OCI-LY7 (cell line): ENCODE measurements around the gene SPRR5. TPM values are rescaled to one million over a fixed set of nuclear protein-coding genes. Genes with fewer than 3 reads are reported as not detected.

ENCODE experiments used
- BruUV-seq: library from RNA; stranded (reverse); fragments of 400-500 nt; replicated peaks from 2 replicates; lab custom pipeline; 2021; lab: Mats Ljungman, UMichigan
- CTCF ChIA-PET: fragments of 300-600 bp; sonication (Branson Sonifier 250); formaldehyde crosslinking; loops from one replicate; lab custom pipeline; 2022; ENCODE audit warnings: antibody characterized with exemption; ENCODE audit not compliant: unreplicated experiment; lab: Charles Lee
- POLR2A ChIA-PET: fragments of 300-600 bp; sonication (Branson Sonifier 250); formaldehyde crosslinking; loops from one replicate; lab custom pipeline; 2022; ENCODE audit warnings: antibody characterized with exemption; lab: Charles Lee
- DNase-seq: peaks from one replicate; pipeline ENCODE4 v3.0.0-alpha.2; 2015; ENCODE audit warnings: low spot score
- H2AFZ ChIP-seq: fragments of 200-600 bp; sonication (generic), shearing (Covaris generic); 2 replicates; pipeline ENCODE4 v1.6.1; 2014; ENCODE audit warnings: mild to moderate bottlenecking, antibody characterized with exemption, low read length, moderate library complexity
- H3K27ac ChIP-seq: fragments of 200-600 bp; sonication (generic); 2 replicates; pipeline ENCODE4 v1.5.1; 2014; ENCODE audit warnings: mixed run types, low read depth, mild to moderate bottlenecking, moderate library complexity, low read length, inconsistent platforms; ENCODE audit not compliant: poor library complexity, severe bottlenecking
- H3K36me3 ChIP-seq: fragments of 200-600 bp; sonication (generic); 2 replicates; pipeline ENCODE4 v1.6.1; 2014; ENCODE audit warnings: mild to moderate bottlenecking, antibody characterized with exemption, low read length, moderate library complexity, mixed read lengths; ENCODE audit not compliant: insufficient read depth
- H3K4me1 ChIP-seq: fragments of 200-600 bp; sonication (generic); 2 replicates; pipeline ENCODE4 v1.5.1; 2014; ENCODE audit warnings: mild to moderate bottlenecking, low read length; ENCODE audit not compliant: insufficient read depth, poor library complexity, severe bottlenecking
- H3K4me2 ChIP-seq: fragments of 200-600 bp; sonication (generic); 2 replicates; pipeline ENCODE4 v1.6.1; 2014; ENCODE audit warnings: mild to moderate bottlenecking, low read length
- H3K4me3 ChIP-seq: fragments of 200-600 bp; sonication (generic); 2 replicates; pipeline ENCODE4 v1.5.1; 2014; ENCODE audit warnings: mild to moderate bottlenecking, low read depth, low read length; ENCODE audit not compliant: poor library complexity, severe bottlenecking
- H3K79me2 ChIP-seq: fragments of 200-600 bp; sonication (generic); 2 replicates; pipeline ENCODE4 v1.6.1; 2016; ENCODE audit warnings: low read depth, mild to moderate bottlenecking, low read length, moderate library complexity, mixed read lengths; ENCODE audit not compliant: insufficient read depth
- H3K9me2 ChIP-seq: fragments of 200-600 bp; sonication (generic); 2 replicates; pipeline ENCODE4 v1.6.1; 2016; ENCODE audit warnings: mild to moderate bottlenecking, low read length, mixed read lengths; ENCODE audit not compliant: insufficient read depth
- H3K9me3 ChIP-seq: fragments of 200-600 bp; sonication (generic); 2 replicates; pipeline ENCODE4 v1.6.1; 2014; ENCODE audit warnings: mild to moderate bottlenecking, mixed run types, low read length, mixed read lengths
- H4K20me1 ChIP-seq: fragments of 200-600 bp; sonication (generic); 2 replicates; pipeline ENCODE4 v1.6.1; 2014; ENCODE audit warnings: mild to moderate bottlenecking, antibody characterized with exemption, low read length, moderate library complexity, mixed read lengths; ENCODE audit not compliant: insufficient read depth
- CTCF ChIP-seq: fragments of 200-600 bp; sonication (generic); conservative IDR thresholded peaks from 2 replicates; pipeline ENCODE4 v1.5.1; 2014; ENCODE audit warnings: mild to moderate bottlenecking, antibody characterized with exemption, low read length, moderate library complexity, mixed read lengths
- EZH2phosphoT487 ChIP-seq: fragments of 200-600 bp; sonication (generic); IDR thresholded peaks from 2 replicates; pipeline ENCODE4 v1.6.1; 2018; ENCODE audit warnings: low read depth, borderline replicate concordance, mild to moderate bottlenecking, mixed run types, antibody characterized with exemption, low read length, moderate library complexity, mixed read lengths
- intact Hi-C: fragments of 100-400 bp; cut with micrococcal nuclease; formaldehyde crosslinking; loops from one replicate; pipeline ENCODE4 v1.10.0; 2022; ENCODE audit not compliant: unreplicated experiment
- total RNA-seq, 2 experiments: library from RNA; depleted of rRNA in 1 of 2; stranded (reverse); fragments of >200 nt in 1 of 2; shearing (Covaris generic) in 1 of 2; gene quantifications; 2 replicates each; pipeline ENCODE4 v1.2.3, GENCODE V29; 2014 to 2022

Gene SPRR5
- total RNA-seq, 2 experiments from 2014 or later, result not detected

- Histone ChIP-seq H3K27ac (no peak overlapping the region), H2AFZ (no peak overlapping the region), H3K79me2 (no peaks in the 10 kb centered on the region), H3K9me3 (no peaks in the 10 kb centered on the region), H3K4me1 (no peaks in the 10 kb centered on the region), H3K4me3 (no peak overlapping the region), H3K4me2 (no peak overlapping the region), H3K36me3 (no peaks in the 10 kb centered on the region), H4K20me1 (no peaks in the 10 kb centered on the region), H3K9me2 (no peaks in the 10 kb centered on the region)
- CTCF ChIA-PET, result no interaction called here
- intact Hi-C loops, result no loop called here
- BruUV-seq, result no TSS peak
- TF ChIP-seq CTCF, result no peak
- no peak for TF ChIP-seq EZH2phosphoT487
- POLR2A ChIA-PET, result no interaction called here
- no peak for DNase-seq
Measured at GRCh38 chr1:152960452-152961044, 13.5 kb downstream of the SPRR5 start.

- Histone ChIP-seq H3K9me2 (no peaks in the 10 kb centered on the region), H4K20me1 (no peaks in the 10 kb centered on the region), H2AFZ (no peak overlapping the region), H3K9me3 (no peaks in the 10 kb centered on the region), H3K4me2 (no peak overlapping the region), H3K36me3 (no peaks in the 10 kb centered on the region), H3K4me3 (no peak overlapping the region), H3K27ac (no peak overlapping the region), H3K4me1 (no peaks in the 10 kb centered on the region), H3K79me2 (no peaks in the 10 kb centered on the region)
- TF ChIP-seq CTCF (no peak), EZH2phosphoT487 (no peak)
- ChIA-PET POLR2A (interaction anchor here (0.8 to 1.0 kb wide), 2 partner anchors 19 to 189 kb away, joined by 3 to 5 read pairs; partner anchors contain the start of gene SPRR2G), CTCF (interaction anchor here (1.1 kb wide), 1 partner anchor 178 kb away, joined by 3 read pairs; no protein-coding TSS in a partner anchor)
- BruUV-seq, result no TSS peak
- DNase-seq, result no peak
- intact Hi-C loops, result no loop called here
Measured at GRCh38 chr1:152961226-152961891, 14.4 kb downstream of the SPRR5 start.

GRCh38 chr1:152962876-152963415 lies 15.9 kb downstream of the SPRR5 start:
- intact Hi-C loops, result no loop called here
- CTCF ChIA-PET, result no interaction called here
- Histone ChIP-seq H3K36me3 (no peaks in the 10 kb centered on the region), H3K27ac (no peak overlapping the region), H3K4me2 (no peak overlapping the region), H3K4me3 (no peak overlapping the region), H3K79me2 (no peaks in the 10 kb centered on the region), H4K20me1 (no peaks in the 10 kb centered on the region), H2AFZ (no peak overlapping the region), H3K9me3 (no peaks in the 10 kb centered on the region), H3K4me1 (no peaks in the 10 kb centered on the region), H3K9me2 (no peaks in the 10 kb centered on the region)
- TF ChIP-seq EZH2phosphoT487, result no peak
- no peak for TF ChIP-seq CTCF
- POLR2A ChIA-PET, result no interaction called here
- BruUV-seq, result no TSS peak
- DNase-seq, result no peak
